Medulla oblongata (tissue), 1 donor: ENCODE results near the gene STXBP2.

Experiments
- DNase-seq: peaks from one replicate; pipeline ENCODE4 v3.0.0-alpha.2; 2015; ENCODE audit errors: extremely low spot score

STXBP2 gene

GRCh38 chr19:7679771-7680605, 43.1 kb downstream of the STXBP2 start:
- no peak for DNase-seq

- DNase-seq: peak; percentile 87
Measured at GRCh38 chr19:7680606-7681339, 43.9 kb downstream of the STXBP2 start, which contains the start of gene TRAPPC5. Gene TRAPPC5, plus strand, starts transcription at chr19:7680833. Its CDS starts 1,421 bp downstream, at chr19:7682254.

GRCh38 chr19:7681340-7682174, 44.6 kb downstream of the STXBP2 start:
- peak; percentile 81 for DNase-seq

- DNase-seq: no peak
Measured at GRCh38 chr19:7682175-7682855, 45.4 kb downstream of the STXBP2 start.

- no peak for DNase-seq
Measured at GRCh38 chr19:7685546-7686445, 48.9 kb downstream of the STXBP2 start.

- DNase-seq: no peak
Measured at GRCh38 chr19:7687177-7687576, 50.3 kb downstream of the STXBP2 start.

GRCh38 chr19:7689165-7689564, 52.3 kb downstream of the STXBP2 start:
- no peak for DNase-seq

GRCh38 chr19:7690779-7691258, 53.9 kb downstream of the STXBP2 start:
- no peak for DNase-seq

GRCh38 chr19:7691497-7691896, 54.6 kb downstream of the STXBP2 start:
- DNase-seq: no peak

GRCh38 chr19:7692417-7693088, 55.6 kb downstream of the STXBP2 start:
- DNase-seq: no peak

- DNase-seq: no peak
Measured at GRCh38 chr19:7694499-7694898, 57.6 kb downstream of the STXBP2 start.
